ENCODE measurements around the gene CMTM5.

The CMTM5 gene

GRCh38 chr14:23345987-23346692, 30.7 kb upstream of the CMTM5 start:
- TF ChIP-seq FOXP2 (optimal IDR thresholded peaks at IDR 0.05; ENCODE audit: borderline replicate concordance, extremely low read depth, extremely low read length, insufficient read depth) (no peak), POLR2AphosphoS5 (IDR thresholded peaks at IDR 0.05; ENCODE audit: low read depth, low read length) (no peak), TAF1 (IDR thresholded peaks at IDR 0.05; ENCODE audit: borderline replicate concordance, insufficient read depth, low read length) (no peak), SIN3A (IDR thresholded peaks at IDR 0.05; ENCODE audit: borderline replicate concordance, insufficient read depth, low read length) (no peak)
- TF ChIP-seq, protein P1, sequence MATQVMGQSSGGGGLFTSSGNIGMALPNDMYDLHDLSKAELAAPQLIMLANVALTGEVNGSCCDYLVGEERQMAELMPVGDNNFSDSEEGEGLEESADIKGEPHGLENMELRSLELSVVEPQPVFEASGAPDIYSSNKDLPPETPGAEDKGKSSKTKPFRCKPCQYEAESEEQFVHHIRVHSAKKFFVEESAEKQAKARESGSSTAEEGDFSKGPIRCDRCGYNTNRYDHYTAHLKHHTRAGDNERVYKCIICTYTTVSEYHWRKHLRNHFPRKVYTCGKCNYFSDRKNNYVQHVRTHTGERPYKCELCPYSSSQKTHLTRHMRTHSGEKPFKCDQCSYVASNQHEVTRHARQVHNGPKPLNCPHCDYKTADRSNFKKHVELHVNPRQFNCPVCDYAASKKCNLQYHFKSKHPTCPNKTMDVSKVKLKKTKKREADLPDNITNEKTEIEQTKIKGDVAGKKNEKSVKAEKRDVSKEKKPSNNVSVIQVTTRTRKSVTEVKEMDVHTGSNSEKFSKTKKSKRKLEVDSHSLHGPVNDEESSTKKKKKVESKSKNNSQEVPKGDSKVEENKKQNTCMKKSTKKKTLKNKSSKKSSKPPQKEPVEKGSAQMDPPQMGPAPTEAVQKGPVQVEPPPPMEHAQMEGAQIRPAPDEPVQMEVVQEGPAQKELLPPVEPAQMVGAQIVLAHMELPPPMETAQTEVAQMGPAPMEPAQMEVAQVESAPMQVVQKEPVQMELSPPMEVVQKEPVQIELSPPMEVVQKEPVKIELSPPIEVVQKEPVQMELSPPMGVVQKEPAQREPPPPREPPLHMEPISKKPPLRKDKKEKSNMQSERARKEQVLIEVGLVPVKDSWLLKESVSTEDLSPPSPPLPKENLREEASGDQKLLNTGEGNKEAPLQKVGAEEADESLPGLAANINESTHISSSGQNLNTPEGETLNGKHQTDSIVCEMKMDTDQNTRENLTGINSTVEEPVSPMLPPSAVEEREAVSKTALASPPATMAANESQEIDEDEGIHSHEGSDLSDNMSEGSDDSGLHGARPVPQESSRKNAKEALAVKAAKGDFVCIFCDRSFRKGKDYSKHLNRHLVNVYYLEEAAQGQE (IDR thresholded peaks at IDR 0.05; ENCODE audit: insufficient read depth in 1 of 2, low read depth in 2 of 2, low read length in 2 of 2) = no peak

GRCh38 chr14:23346693-23347405, 30.0 kb upstream of the CMTM5 start:
- TF ChIP-seq TAF1 (IDR thresholded peaks at IDR 0.05; ENCODE audit: borderline replicate concordance, insufficient read depth, low read length) = no peak
- no peak for TF ChIP-seq SIN3A (IDR thresholded peaks at IDR 0.05; ENCODE audit: borderline replicate concordance, insufficient read depth, low read length)

- TF ChIP-seq SIN3A (IDR thresholded peaks at IDR 0.05; ENCODE audit: borderline replicate concordance, insufficient read depth, low read length) = no peak
- TF ChIP-seq TAF1 (IDR thresholded peaks at IDR 0.05; ENCODE audit: borderline replicate concordance, insufficient read depth, low read length) = no peak
- TF ChIP-seq, protein P1 (IDR thresholded peaks at IDR 0.05; ENCODE audit: insufficient read depth in 1 of 2, low read depth in 2 of 2, low read length in 2 of 2) = no peak
- no peak for TF ChIP-seq POLR2AphosphoS5 (IDR thresholded peaks at IDR 0.05; ENCODE audit: low read depth, low read length)
- no peak for TF ChIP-seq FOXP2 (optimal IDR thresholded peaks at IDR 0.05; ENCODE audit: borderline replicate concordance, extremely low read depth, extremely low read length, insufficient read depth)
Measured at GRCh38 chr14:23347406-23348296, 29.2 kb upstream of the CMTM5 start.

DNA sequence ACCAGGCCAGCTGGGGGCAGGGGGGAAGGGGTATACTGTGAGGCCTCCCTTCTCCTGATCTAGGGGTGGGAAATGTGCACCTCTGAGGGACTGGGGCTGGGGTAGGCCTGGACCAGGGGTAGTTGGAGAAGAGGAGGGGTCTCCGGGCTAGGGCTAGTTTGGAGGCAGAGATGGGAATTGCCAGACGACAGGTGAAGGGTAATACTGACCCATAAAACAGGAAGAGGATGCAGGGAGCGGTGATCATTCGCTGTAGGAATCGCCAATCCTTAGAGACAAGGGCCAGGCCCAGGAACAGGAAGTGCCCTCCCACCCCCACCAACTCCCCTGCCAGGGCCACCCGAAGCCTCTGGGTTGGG, 28.6 kb upstream of the CMTM5 start:
- TF ChIP-seq, protein P1 (IDR thresholded peaks at IDR 0.05; ENCODE audit: insufficient read depth in 1 of 2, low read depth in 2 of 2, low read length in 2 of 2) = no peak
- TF ChIP-seq TAF1 (IDR thresholded peaks at IDR 0.05; ENCODE audit: borderline replicate concordance, insufficient read depth, low read length) (no peak), POLR2AphosphoS5 (IDR thresholded peaks at IDR 0.05; ENCODE audit: low read depth, low read length) (no peak)

- no peak for TF ChIP-seq FOXP2 (optimal IDR thresholded peaks at IDR 0.05; ENCODE audit: borderline replicate concordance, extremely low read depth, extremely low read length, insufficient read depth)
- TF ChIP-seq, protein P1 (IDR thresholded peaks at IDR 0.05; ENCODE audit: insufficient read depth in 1 of 2, low read depth in 2 of 2, low read length in 2 of 2) = no peak
- TF ChIP-seq POLR2AphosphoS5 (IDR thresholded peaks at IDR 0.05; ENCODE audit: low read depth, low read length) = no peak
- TF ChIP-seq TAF1 (IDR thresholded peaks at IDR 0.05; ENCODE audit: borderline replicate concordance, insufficient read depth, low read length) = no peak
- TF ChIP-seq SIN3A (IDR thresholded peaks at IDR 0.05; ENCODE audit: borderline replicate concordance, insufficient read depth, low read length) = no peak
Measured at GRCh38 chr14:23349156-23349845, 27.5 kb upstream of the CMTM5 start.

Measured in PFSK-1 (cell line).